Neutrophil (primary cell): ENCODE measurements around the gene SERPINB12.

ENCODE experiments used
- H3K27ac ChIP-seq: fragments of 200-600 bp; sonication (generic); 2 replicates; pipeline ENCODE4 v1.5.1; 2016; ENCODE audit warnings: mild to moderate bottlenecking, moderate library complexity
- H3K27me3 ChIP-seq: fragments of 200-600 bp; sonication (generic); 2 replicates; pipeline ENCODE4 v1.6.0; 2016; ENCODE audit warnings: mild to moderate bottlenecking
- H3K36me3 ChIP-seq: fragments of 200-600 bp; sonication (generic); 2 replicates; pipeline ENCODE4 v1.5.1; 2017
- H3K4me1 ChIP-seq, 2 experiments: fragments of 200-600 bp in 1 of 2; sonication (generic) in 1 of 2; 1 replicate in 1 of 2; 2 replicates in 1 of 2; pipeline versions ENCODE4 v1.5.1 to v1.6.1; 2013 to 2016; ENCODE audit warnings: low read depth in 1 of 2, low read length in 1 of 2, mild to moderate bottlenecking in 1 of 2, moderate library complexity in 1 of 2; ENCODE audit not compliant: control insufficient read depth in 1 of 2, insufficient read depth in 1 of 2
- H3K4me3 ChIP-seq, 2 experiments: fragments of 200-600 bp in 1 of 2; sonication (generic) in 1 of 2; 1 replicate in 1 of 2; 2 replicates in 1 of 2; pipeline ENCODE4 v1.5.1; 2013 to 2016; ENCODE audit warnings: low read depth in 1 of 2, low read length in 1 of 2, mild to moderate bottlenecking in 1 of 2, moderate library complexity in 1 of 2
- H3K9me3 ChIP-seq: fragments of 200-600 bp; sonication (generic); 2 replicates; pipeline ENCODE4 v1.5.1; 2016
- CTCF ChIP-seq: fragments of 200-600 bp; sonication (generic); IDR thresholded peaks from 2 replicates; pipeline ENCODE4 v1.5.1; 2016; ENCODE audit warnings: antibody characterized with exemption

SERPINB12 gene

GRCh38 chr18:63518178-63519012 is 23.8 kb upstream of the SERPINB12 start:
- TF ChIP-seq CTCF, result peak; percentile 67
- H3K9me3 ChIP-seq, result no peaks in the 10 kb centered on the region
- no peaks in the 10 kb centered on the region for H3K27me3 ChIP-seq
- no peak overlapping the region for H3K4me3 ChIP-seq
- H3K27ac ChIP-seq, result no peak overlapping the region
- peaks cover 4% of the 10 kb centered on the region in 2 experiments for H3K4me1 ChIP-seq
- no peaks in the 10 kb centered on the region for H3K36me3 ChIP-seq

GRCh38 chr18:63520053-63520685 is 22.0 kb upstream of the SERPINB12 start:
- Histone ChIP-seq H3K4me3 (no peak overlapping the region), H3K4me1 (peaks cover 4% of the 10 kb centered on the region in 2 experiments), H3K36me3 (no peaks in the 10 kb centered on the region), H3K27ac (no peak overlapping the region), H3K9me3 (no peaks in the 10 kb centered on the region), H3K27me3 (no peaks in the 10 kb centered on the region)
- TF ChIP-seq CTCF, result no peak

GRCh38 chr18:63523660-63524059 is 18.5 kb upstream of the SERPINB12 start:
- Histone ChIP-seq H3K27me3 (no peaks in the 10 kb centered on the region), H3K9me3 (no peaks in the 10 kb centered on the region), H3K4me3 (no peak overlapping the region), H3K36me3 (no peaks in the 10 kb centered on the region), H3K4me1 (no peaks in the 10 kb centered on the region), H3K27ac (no peak overlapping the region)
- TF ChIP-seq CTCF, result no peak

GRCh38 chr18:63527251-63527650 is 14.9 kb upstream of the SERPINB12 start:
- no peak overlapping the region for H3K4me3 ChIP-seq
- no peaks in the 10 kb centered on the region for H3K27me3 ChIP-seq
- no peak for TF ChIP-seq CTCF
- no peaks in the 10 kb centered on the region for H3K4me1 ChIP-seq
- no peaks in the 10 kb centered on the region for H3K9me3 ChIP-seq
- no peaks in the 10 kb centered on the region for H3K36me3 ChIP-seq
- H3K27ac ChIP-seq, result no peak overlapping the region

GRCh38 chr18:63528863-63529492 is 13.2 kb upstream of the SERPINB12 start:
- no peak for TF ChIP-seq CTCF
- H3K4me3 ChIP-seq, result no peak overlapping the region
- no peaks in the 10 kb centered on the region for H3K36me3 ChIP-seq
- no peak overlapping the region for H3K27ac ChIP-seq
- H3K27me3 ChIP-seq, result no peaks in the 10 kb centered on the region
- no peaks in the 10 kb centered on the region for H3K9me3 ChIP-seq
- H3K4me1 ChIP-seq, result no peaks in the 10 kb centered on the region
